GM21381 (cell line): ENCODE data around the gene PRELID2.
A peak's percentile ranks its signal among the peaks of the same experiment; 100 is the strongest.
"Not testable (repeated sequence)": the region's sequence is repeated elsewhere in the genome, so short reads cannot be mapped to it uniquely, and the experiment has no call there.

ENCODE experiments used
- ATAC-seq: cut with Tn5 transposase; IDR thresholded peaks from one replicate; pipeline ENCODE4 v1.9.1; 2021; ENCODE audit warnings: mild to moderate bottlenecking, moderate library complexity; ENCODE audit not compliant: unreplicated experiment

Gene PRELID2

GRCh38 chr5:145840458-145841132, 5.5 kb upstream of the PRELID2 start:
- no peak for ATAC-seq

- no peak for ATAC-seq
Observed at GRCh38 chr5:145838276-145838675, 3.1 kb upstream of the PRELID2 start.

- not testable (repeated sequence) for ATAC-seq
Observed at GRCh38 chr5:145836241-145836640, 1.1 kb upstream of the PRELID2 start.

GRCh38 chr5:145835848-145836239, 702 bp upstream of the PRELID2 start:
- no peak for ATAC-seq

- ATAC-seq = no peak
Observed at GRCh38 chr5:145834554-145834916, 607 bp downstream of the PRELID2 start.

GRCh38 chr5:145833631-145834200, 1.4 kb downstream of the PRELID2 start:
- no peak for ATAC-seq

- no peak for ATAC-seq
Observed at GRCh38 chr5:145830594-145830993, 4.5 kb downstream of the PRELID2 start.

- ATAC-seq = no peak
Observed at GRCh38 chr5:145829708-145830361, 5.3 kb downstream of the PRELID2 start.

- no peak for ATAC-seq
Observed at GRCh38 chr5:145826895-145827674, 8.1 kb downstream of the PRELID2 start.

- peak; percentile 64 for ATAC-seq
Observed at GRCh38 chr5:145825751-145826180, 9.4 kb downstream of the PRELID2 start.

- ATAC-seq = no peak
Observed at GRCh38 chr5:145824040-145824439, 11.1 kb downstream of the PRELID2 start.

GRCh38 chr5:145818604-145819003, 16.5 kb downstream of the PRELID2 start:
- ATAC-seq = no peak

GRCh38 chr5:145812877-145813276, 22.3 kb downstream of the PRELID2 start:
- no peak for ATAC-seq

GRCh38 chr5:145811834-145812625, 23.1 kb downstream of the PRELID2 start:
- ATAC-seq = no peak

- no peak for ATAC-seq
Observed at GRCh38 chr5:145806923-145807322, 28.2 kb downstream of the PRELID2 start.

GRCh38 chr5:145805819-145806218, 29.3 kb downstream of the PRELID2 start:
- no peak for ATAC-seq

GRCh38 chr5:145804701-145805100, 30.4 kb downstream of the PRELID2 start:
- no peak for ATAC-seq

GRCh38 chr5:145803112-145804004, 31.8 kb downstream of the PRELID2 start:
- no peak for ATAC-seq

- no peak for ATAC-seq
Observed at GRCh38 chr5:145801195-145801594, 33.9 kb downstream of the PRELID2 start.

- no peak for ATAC-seq
Observed at GRCh38 chr5:145800181-145800580, 35.0 kb downstream of the PRELID2 start.
